T-helper 22 cell (primary cell): Measurements from ENCODE around the gene RTL1.

ENCODE experiments used
- DNase-seq: peaks from one replicate; pipeline ENCODE4 v3.0.0-alpha.2; 2020; ENCODE audit warnings: low read depth

RTL1 gene

DNA sequence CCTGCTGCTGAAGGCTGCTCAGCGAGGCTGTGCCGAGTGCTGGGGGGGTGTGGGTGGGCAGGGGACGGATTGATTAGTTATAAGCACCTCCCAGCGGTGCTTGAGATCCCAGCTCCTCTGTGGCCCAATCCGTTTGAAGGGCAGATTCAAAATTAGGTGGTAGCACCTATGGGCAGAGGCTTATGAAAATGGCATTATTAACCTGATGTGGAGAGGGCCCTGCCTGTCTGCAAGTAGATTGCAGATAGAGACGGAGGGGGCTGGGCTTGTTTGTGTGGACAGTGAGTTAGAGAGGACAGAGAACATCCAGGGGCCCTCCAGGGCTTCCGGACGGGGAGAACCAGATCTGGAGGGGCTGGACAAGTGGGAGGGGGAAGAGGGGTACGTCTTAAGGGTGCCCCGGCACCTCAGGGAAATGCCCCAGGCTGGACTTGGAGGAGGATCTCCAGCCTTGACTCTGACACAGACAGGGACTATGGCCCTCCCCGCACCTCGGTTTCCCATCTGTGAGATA is at the start of gene RTL1:
RTL1 (minus strand) TSS at position 51 of the 514 bp plus-strand sequence. CDS start 18,934 bp downstream, outside the sequence.
- DNase-seq = no peak

DNA sequence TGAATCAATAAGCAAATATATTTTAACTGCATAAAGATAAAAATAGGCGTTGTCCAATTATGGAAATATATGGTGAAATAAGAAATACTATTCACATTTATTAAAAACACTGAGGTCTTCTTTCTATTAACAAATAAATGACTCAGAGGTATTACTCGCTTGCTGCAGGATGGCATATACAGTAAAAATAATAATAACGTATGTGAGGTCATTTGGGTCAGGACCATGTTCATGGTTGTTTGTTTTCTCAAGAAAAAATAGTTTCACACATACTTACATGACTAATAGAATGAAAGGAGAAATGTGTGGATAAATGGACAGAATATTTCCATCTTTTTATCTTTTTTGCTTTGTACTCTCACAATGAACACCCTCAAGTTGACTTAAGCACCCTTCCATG is 46.5 kb upstream of the RTL1 start:
- no peak for DNase-seq

DNA sequence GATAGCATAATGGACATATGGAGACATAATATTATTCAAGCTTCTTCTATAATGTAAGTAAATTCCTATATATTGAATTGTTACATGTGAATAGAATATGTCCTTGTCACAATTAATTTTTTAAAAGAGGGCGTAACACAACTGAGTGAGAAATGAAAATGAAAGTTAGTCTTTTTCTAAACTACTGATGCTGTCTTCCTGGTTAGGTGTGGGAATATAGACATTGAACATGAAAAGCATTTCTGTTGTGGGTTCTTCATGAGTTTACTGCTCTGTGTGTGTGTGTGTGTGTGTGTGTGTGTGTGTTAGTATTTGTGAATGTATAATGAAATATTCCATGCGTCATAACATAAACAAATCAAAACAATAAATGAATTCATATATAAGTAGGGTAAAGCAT is 40.5 kb upstream of the RTL1 start:
- no peak for DNase-seq

- DNase-seq = no peak
Measured at GRCh38 chr14:100930270-100930669, 26.7 kb upstream of the RTL1 start.

- no peak for DNase-seq
Measured at GRCh38 chr14:100915560-100915959, 12.0 kb upstream of the RTL1 start.

GRCh38 chr14:100914597-100915021 is 11.1 kb upstream of the RTL1 start:
- DNase-seq = no peak

GRCh38 chr14:100911665-100912316 is 8.3 kb upstream of the RTL1 start:
- DNase-seq = no peak

- no peak for DNase-seq
Measured at GRCh38 chr14:100910888-100911664, 7.6 kb upstream of the RTL1 start.

DNA sequence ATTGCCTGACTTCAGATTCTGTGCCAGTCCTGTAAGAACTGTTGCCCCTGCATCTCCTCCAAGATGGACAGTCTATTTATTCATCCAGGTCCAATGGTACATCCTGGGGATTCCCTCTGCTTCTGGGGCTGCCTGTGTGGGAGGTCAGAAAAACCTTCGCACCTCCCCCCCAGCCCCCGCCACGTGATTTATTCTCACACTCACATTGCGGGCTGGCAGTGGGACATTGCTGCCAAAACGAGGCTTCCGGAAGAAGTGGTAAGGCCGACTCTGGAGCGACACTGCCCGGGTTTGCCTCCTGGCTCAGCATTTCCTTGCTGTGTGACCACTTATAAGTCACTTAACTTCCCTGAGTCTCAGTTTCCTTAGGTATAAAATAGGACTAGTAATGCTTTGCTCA is 5.9 kb upstream of the RTL1 start:
- DNase-seq = no peak

DNA sequence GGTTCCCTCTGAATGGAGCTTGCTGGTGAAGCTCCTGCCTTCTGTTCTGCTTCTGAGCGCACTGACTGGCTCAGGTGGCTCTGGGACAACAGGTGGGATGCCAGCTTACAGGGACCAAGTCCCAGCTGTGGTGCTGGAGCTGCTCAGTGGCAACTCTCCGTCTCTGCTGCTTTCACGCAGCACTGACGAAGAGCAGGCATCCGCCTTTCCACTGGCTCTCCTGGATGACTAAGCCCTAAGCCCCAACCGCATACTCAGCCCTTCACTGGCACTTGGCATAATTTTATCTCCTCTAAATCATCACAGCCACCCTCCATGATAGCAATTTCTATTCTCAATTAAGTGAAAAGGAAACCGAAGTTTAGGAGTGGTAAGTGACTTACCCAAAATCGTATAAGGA is 3.7 kb upstream of the RTL1 start:
- DNase-seq = no peak

GRCh38 chr14:100906420-100906819 is 2.9 kb upstream of the RTL1 start:
- no peak for DNase-seq

DNA sequence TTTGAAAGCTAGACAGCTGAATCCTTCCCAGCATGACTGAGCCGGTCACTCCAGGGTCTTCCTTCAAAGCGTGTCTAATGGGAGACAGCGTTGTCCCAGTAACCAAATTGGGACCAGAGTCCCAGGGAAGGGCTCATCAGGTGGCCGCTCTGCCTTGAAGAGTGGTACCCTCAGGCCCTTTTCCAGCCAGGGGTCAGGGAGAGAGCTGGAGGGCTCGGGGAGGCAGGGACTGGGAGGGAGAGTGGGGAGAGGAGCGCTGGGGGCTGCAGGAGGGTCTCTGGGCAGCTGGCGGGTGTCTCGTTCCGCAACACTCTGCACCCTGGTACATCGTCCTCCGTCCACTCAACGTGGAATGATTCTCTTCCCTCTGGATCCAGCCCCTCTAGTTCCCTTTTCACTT is 1.6 kb upstream of the RTL1 start:
- DNase-seq = no peak

GRCh38 chr14:100904307-100905087 is 975 bp upstream of the RTL1 start:
- DNase-seq = no peak

GRCh38 chr14:100903134-100903468 is 421 bp downstream of the RTL1 start:
- no peak for DNase-seq

DNA sequence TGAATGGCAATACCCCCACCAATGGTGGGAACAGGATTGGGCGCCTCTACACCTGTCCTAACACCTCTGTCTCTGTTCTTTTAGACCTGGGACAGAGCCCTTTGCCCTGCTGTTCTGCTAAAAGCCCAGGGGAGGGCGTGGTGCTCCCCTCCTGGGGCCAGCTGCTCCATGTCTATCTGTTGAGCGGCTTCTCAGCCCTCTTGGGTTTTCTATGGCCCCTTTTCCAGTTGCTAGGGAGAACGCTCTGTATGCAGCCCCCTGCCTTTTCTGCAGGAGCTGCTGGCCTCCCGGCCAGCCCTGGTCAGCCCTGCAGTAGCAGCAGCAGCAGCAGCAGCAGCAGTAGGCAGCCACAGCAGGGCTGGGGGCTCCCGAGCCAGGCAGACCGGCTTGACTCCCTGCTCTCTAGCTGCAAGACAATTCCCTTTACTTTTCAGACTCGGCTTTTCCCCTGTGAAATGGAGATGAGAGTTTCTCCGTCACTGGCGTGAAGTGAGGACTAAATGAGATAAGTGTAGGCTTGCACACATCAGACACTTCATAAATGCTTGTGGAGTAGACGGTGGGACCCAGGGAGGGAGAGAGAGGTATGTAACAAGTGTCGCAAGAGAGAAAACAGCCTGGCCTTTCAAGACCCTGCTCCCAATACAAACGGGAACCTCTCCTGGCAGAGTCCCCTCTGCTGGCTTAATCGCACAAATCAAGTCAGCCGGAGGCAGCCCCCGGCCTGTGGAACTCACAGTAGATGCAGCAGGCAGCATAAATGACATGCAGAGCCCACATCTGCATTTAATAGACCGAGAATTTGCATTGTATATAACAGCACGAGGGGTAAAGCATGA is 1.0 kb downstream of the RTL1 start:
- no peak for DNase-seq

- no peak for DNase-seq
Measured at GRCh38 chr14:100901391-100902183, 1.9 kb downstream of the RTL1 start.

- no peak for DNase-seq
Measured at GRCh38 chr14:100900837-100901390, 2.6 kb downstream of the RTL1 start.

DNA sequence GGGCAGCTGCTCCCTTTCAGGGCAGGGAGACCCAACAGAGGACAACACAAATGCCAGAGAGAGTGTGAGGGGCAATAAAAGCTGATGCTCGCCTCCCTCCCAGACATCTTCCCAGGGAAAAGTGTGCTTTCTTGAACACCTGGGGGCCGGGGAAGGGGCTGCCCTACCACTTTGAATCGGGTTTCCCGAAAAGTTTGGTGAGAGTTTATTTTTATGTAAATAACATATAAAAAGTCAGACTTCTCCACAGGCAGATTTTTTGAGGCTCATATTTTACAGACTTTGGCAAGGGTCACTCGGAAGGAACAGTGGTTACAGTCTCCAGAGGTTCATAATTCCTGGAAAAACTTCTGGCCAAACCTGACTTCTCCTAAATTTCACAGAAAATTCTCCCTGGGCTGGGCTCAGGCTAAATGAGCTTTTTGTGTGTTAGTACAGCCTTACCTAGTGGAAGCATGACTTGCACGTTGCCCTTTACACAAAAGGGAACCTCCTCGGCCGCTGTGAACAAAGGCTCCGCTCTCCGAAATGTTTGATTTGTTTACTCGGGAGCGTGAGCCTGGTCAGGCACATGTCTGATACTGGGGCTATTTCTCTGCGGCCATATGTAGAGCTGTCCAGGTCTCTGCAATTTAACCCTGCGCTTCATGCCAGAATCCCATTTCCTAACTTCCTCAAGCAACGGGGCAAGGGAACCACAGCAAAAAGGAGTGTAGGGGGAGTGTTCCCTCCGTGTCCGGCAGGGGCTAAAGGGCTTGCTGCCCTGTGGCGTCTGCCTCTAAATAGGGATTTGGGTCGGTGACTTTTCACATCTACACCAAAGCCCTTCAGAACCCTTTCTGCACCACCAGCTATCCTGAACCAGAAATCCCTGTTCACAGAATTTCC is 3.4 kb downstream of the RTL1 start:
- no peak for DNase-seq
